ENCODE results near the gene HMG20B. TPM values are rescaled to one million over a fixed set of nuclear protein-coding genes. Genes with fewer than 3 reads are reported as not detected.
A peak's percentile ranks its signal among the peaks of the same experiment; 100 is the strongest.
"Not testable (repeated sequence)": the region's sequence is repeated elsewhere in the genome, so short reads cannot be mapped to it uniquely, and the experiment has no call there.

Gene HMG20B
- total RNA-seq, 1 experiment from 2014 or later = 109 TPM

- H3K27me3 ChIP-seq (ENCODE audit: control insufficient read depth, insufficient read depth, low read length) = peaks cover 17% of the 10 kb centered on the region; the same call in 1 of the 2 replicates
- H3K4me3 ChIP-seq (ENCODE audit: insufficient read depth, low read depth, low read length) = peak overlapping the region; percentile 48
- no peaks in the 10 kb centered on the region; the same call in 1 of the 2 replicates for H3K36me3 ChIP-seq (replicated peaks; ENCODE audit: control insufficient read depth, insufficient read depth, low read length)
- DNase-seq = peak; percentile 90
These were observed 5.1 kb downstream of the HMG20B start for GRCh38 chr19:3577723-3578344.

- no peak for DNase-seq
- Histone ChIP-seq H3K4me3 (ENCODE audit: insufficient read depth, low read depth, low read length) (peak overlapping the region; percentile 48), H3K36me3 (replicated peaks; ENCODE audit: control insufficient read depth, insufficient read depth, low read length) (no peaks in the 10 kb centered on the region; the same call in 1 of the 2 replicates), H3K27me3 (ENCODE audit: control insufficient read depth, insufficient read depth, low read length) (peaks cover 19% of the 10 kb centered on the region; the same call in 1 of the 2 replicates)
These were observed 5.6 kb downstream of the HMG20B start for GRCh38 chr19:3578390-3578789.

GRCh38 chr19:3580156-3580934 lies 7.6 kb downstream of the HMG20B start:
- Histone ChIP-seq H3K36me3 (replicated peaks; ENCODE audit: control insufficient read depth, insufficient read depth, low read length) (no peaks in the 10 kb centered on the region), H3K27me3 (ENCODE audit: control insufficient read depth, insufficient read depth, low read length) (peaks cover 30% of the 10 kb centered on the region), H3K4me3 (ENCODE audit: insufficient read depth, low read depth, low read length) (no peak overlapping the region)
- no peak for DNase-seq

GRCh38 chr19:3581792-3582191 lies 9.0 kb downstream of the HMG20B start:
- H3K27me3 ChIP-seq (ENCODE audit: control insufficient read depth, insufficient read depth, low read length) = peaks cover 41% of the 10 kb centered on the region
- not testable (repeated sequence) for H3K4me3 ChIP-seq (ENCODE audit: insufficient read depth, low read depth, low read length); DNase-seq; H3K36me3 ChIP-seq (replicated peaks; ENCODE audit: control insufficient read depth, insufficient read depth, low read length)

- not testable (repeated sequence) for H3K4me3 ChIP-seq (ENCODE audit: insufficient read depth, low read depth, low read length); H3K36me3 ChIP-seq (replicated peaks; ENCODE audit: control insufficient read depth, insufficient read depth, low read length); DNase-seq
- H3K27me3 ChIP-seq (ENCODE audit: control insufficient read depth, insufficient read depth, low read length) = peaks cover 33% of the 10 kb centered on the region
These were observed 11.5 kb downstream of the HMG20B start for GRCh38 chr19:3584036-3584802.

GRCh38 chr19:3585301-3586126 lies 12.8 kb downstream of the HMG20B start, which contains the start of gene GIPC3:
Gene GIPC3 (plus strand): TSS chr19:3585478. CDS start chr19:3585598, 120 bp downstream.
- Histone ChIP-seq H3K4me3 (ENCODE audit: insufficient read depth, low read depth, low read length) (peak within 1 kb of the TSS; percentile 41), H3K36me3 (replicated peaks; ENCODE audit: control insufficient read depth, insufficient read depth, low read length) (no peaks in the 10 kb centered on the region), H3K27me3 (ENCODE audit: control insufficient read depth, insufficient read depth, low read length) (peaks cover 33% of the 10 kb centered on the region)
- DNase-seq = peak; percentile 86

GRCh38 chr19:3586127-3586626 lies 13.4 kb downstream of the HMG20B start:
- Histone ChIP-seq H3K4me3 (ENCODE audit: insufficient read depth, low read depth, low read length) (peak overlapping the region; percentile 41), H3K27me3 (ENCODE audit: control insufficient read depth, insufficient read depth, low read length) (peaks cover 33% of the 10 kb centered on the region), H3K36me3 (replicated peaks; ENCODE audit: control insufficient read depth, insufficient read depth, low read length) (no peaks in the 10 kb centered on the region)
- DNase-seq = peak; percentile 96

GRCh38 chr19:3586707-3587346 lies 14.1 kb downstream of the HMG20B start:
- Histone ChIP-seq H3K36me3 (replicated peaks; ENCODE audit: control insufficient read depth, insufficient read depth, low read length) (no peaks in the 10 kb centered on the region), H3K4me3 (ENCODE audit: insufficient read depth, low read depth, low read length) (no peak overlapping the region), H3K27me3 (ENCODE audit: control insufficient read depth, insufficient read depth, low read length) (peaks cover 33% of the 10 kb centered on the region)
- DNase-seq = peak; percentile 67

- Histone ChIP-seq H3K27me3 (ENCODE audit: control insufficient read depth, insufficient read depth, low read length) (peaks cover 28% of the 10 kb centered on the region), H3K36me3 (replicated peaks; ENCODE audit: control insufficient read depth, insufficient read depth, low read length) (no peaks in the 10 kb centered on the region), H3K4me3 (ENCODE audit: insufficient read depth, low read depth, low read length) (no peak overlapping the region)
- DNase-seq = no peak
These were observed 16.7 kb downstream of the HMG20B start for GRCh38 chr19:3589439-3589838.

- no peak overlapping the region for H3K4me3 ChIP-seq (ENCODE audit: insufficient read depth, low read depth, low read length)
- H3K27me3 ChIP-seq (ENCODE audit: control insufficient read depth, insufficient read depth, low read length) = peaks cover 23% of the 10 kb centered on the region
- no peaks in the 10 kb centered on the region for H3K36me3 ChIP-seq (replicated peaks; ENCODE audit: control insufficient read depth, insufficient read depth, low read length)
- no peak for DNase-seq
These were observed 17.2 kb downstream of the HMG20B start for GRCh38 chr19:3589949-3590348.

- no peak for DNase-seq
- Histone ChIP-seq H3K36me3 (replicated peaks; ENCODE audit: control insufficient read depth, insufficient read depth, low read length) (no peaks in the 10 kb centered on the region), H3K27me3 (ENCODE audit: control insufficient read depth, insufficient read depth, low read length) (peaks cover 13% of the 10 kb centered on the region; the same call in 1 of the 2 replicates), H3K4me3 (ENCODE audit: insufficient read depth, low read depth, low read length) (no peak overlapping the region)
These were observed 18.4 kb downstream of the HMG20B start for GRCh38 chr19:3590991-3591659.

- DNase-seq = no peak
- Histone ChIP-seq H3K36me3 (replicated peaks; ENCODE audit: control insufficient read depth, insufficient read depth, low read length) (no peaks in the 10 kb centered on the region), H3K4me3 (ENCODE audit: insufficient read depth, low read depth, low read length) (no peak overlapping the region), H3K27me3 (ENCODE audit: control insufficient read depth, insufficient read depth, low read length) (peaks cover 6% of the 10 kb centered on the region; the same call in 1 of the 2 replicates)
These were observed 19.3 kb downstream of the HMG20B start for GRCh38 chr19:3591876-3592613.
